K562 (cell line): Measurements from ENCODE around the gene SMIM23. TPM values are rescaled to one million over a fixed set of nuclear protein-coding genes. Genes with fewer than 3 reads are reported as not detected.

Source experiments
- ATAC-seq: fragments of 200-7000 bp; cut with Tn5 transposase; 3 replicates; pipeline ENCODE4 v1.9.1; 2020; ENCODE audit warnings: moderate library complexity
- BruUV-seq: library from RNA; stranded (reverse); fragments of 400-500 nt; replicated peaks from 2 replicates; lab custom pipeline; 2021; lab: Mats Ljungman, UMichigan
- CTCF ChIA-PET: fragments of 300-600 bp; formaldehyde crosslinking; extraction: SDS; loops from one replicate; lab custom pipeline; 2021; ENCODE audit warnings: low intra/inter-chr PET ratio; lab: Yijun Ruan, JAX
- POLR2A ChIA-PET: fragments of 300-600, 350-650 bp; sonication (Branson Sonifier 250); formaldehyde crosslinking; extraction: SDS; loops from one replicate; lab custom pipeline; 2021; ENCODE audit warnings: antibody characterized with exemption, inconsistent platforms; lab: Yijun Ruan, JAX
- DNase-seq, 4 experiments: peaks; one replicate each; pipeline versions ENCODE4 v3.0.0 to v3.0.0-alpha.2; 2011 to 2018; ENCODE audit warnings: low spot score in 3 of 4, mixed read lengths in 3 of 4; ENCODE audit errors: extremely low read depth in 1 of 4
- FAIRE-seq: peaks from 2 replicates; lab custom pipeline; 2011; peaks lifted over from hg19 to GRCh38; lab: Jason Lieb, UNC
- H2AFZ ChIP-seq: 2 replicates; pipeline ENCODE4 v1.6.0; 2011; ENCODE audit warnings: low read depth, low read length, control low read depth, inconsistent platforms
- H3K27ac ChIP-seq: fragments of 200-600 bp; 3 replicates; pipeline ENCODE4 v1.8.0; 2011; ENCODE audit warnings: low read depth, mild to moderate bottlenecking, control low read depth, inconsistent platforms, low read length, moderate library complexity, mixed read lengths; ENCODE audit errors: extremely low read depth
- H3K27me3 ChIP-seq, 2 experiments: fragments of 300-600 bp in 1 of 2; 2 replicates in 1 of 2; 3 replicates in 1 of 2; pipeline versions ENCODE4 v1.6.0 to v1.8.0; 2011; ENCODE audit warnings: inconsistent platforms in 2 of 2, low read length in 2 of 2, mild to moderate bottlenecking in 1 of 2, mixed read lengths in 1 of 2, moderate library complexity in 1 of 2; ENCODE audit not compliant: control insufficient read depth in 2 of 2, insufficient read depth in 2 of 2
- H3K36me3 ChIP-seq: fragments of 300-600 bp; 3 replicates; pipeline ENCODE4 v1.8.0; 2011; ENCODE audit warnings: mild to moderate bottlenecking, low read length, inconsistent platforms; ENCODE audit not compliant: control insufficient read depth, insufficient read depth
- H3K4me1 ChIP-seq, 2 experiments: fragments of 200-600 bp in 1 of 2; replicated peaks in 1 of 2; 2 replicates in 1 of 2; 3 replicates in 1 of 2; pipeline versions ENCODE4 v1.5.1 to v1.8.0; 2011; ENCODE audit warnings: inconsistent platforms in 2 of 2, low read length in 2 of 2, mild to moderate bottlenecking in 1 of 2, mixed read lengths in 1 of 2, moderate library complexity in 1 of 2; ENCODE audit not compliant: control insufficient read depth in 2 of 2, insufficient read depth in 2 of 2
- H3K4me2 ChIP-seq: 2 replicates; pipeline ENCODE4 v1.6.1; 2011; ENCODE audit warnings: low read length, control low read depth, inconsistent platforms, mixed read lengths; ENCODE audit not compliant: insufficient read depth
- H3K4me3 ChIP-seq: fragments of 200-600 bp; sonication (generic), shearing (Covaris generic); 2 replicates; pipeline ENCODE4 v1.5.1; 2016; ENCODE audit warnings: control low read depth, inconsistent platforms
- H3K79me2 ChIP-seq: fragments of 200-600 bp; 3 replicates; pipeline ENCODE4 v1.8.0; 2011; ENCODE audit warnings: low read length, inconsistent platforms; ENCODE audit not compliant: control insufficient read depth, insufficient read depth
- H3K9ac ChIP-seq, 2 experiments: 2 replicates each; pipeline versions ENCODE4 v1.6.0 to v1.6.1; 2011; ENCODE audit warnings: low read depth in 2 of 2, low read length in 2 of 2, control low read depth in 1 of 2, inconsistent platforms in 1 of 2, mild to moderate bottlenecking in 1 of 2, mixed read lengths in 1 of 2; ENCODE audit not compliant: insufficient read depth in 1 of 2
- H3K9me1 ChIP-seq: one replicate; pipeline ENCODE4 v1.6.0; 2011; ENCODE audit warnings: inconsistent platforms, mild to moderate bottlenecking, low read length, moderate library complexity; ENCODE audit not compliant: control insufficient read depth, insufficient read depth
- H3K9me3 ChIP-seq: replicated peaks from 2 replicates; pipeline ENCODE4 v1.5.1; 2011; ENCODE audit warnings: low read depth, low read length, inconsistent platforms; ENCODE audit not compliant: control insufficient read depth, insufficient read depth
- H4K20me1 ChIP-seq: replicated peaks from 2 replicates; pipeline ENCODE4 v1.6.1; 2011; ENCODE audit warnings: low read length, inconsistent platforms, mixed read lengths; ENCODE audit not compliant: control insufficient read depth, insufficient read depth
- ARID4B ChIP-seq: sonication (generic); formaldehyde crosslinking; IDR thresholded peaks from 2 replicates; pipeline ENCODE4 v1.8.0; 2022; ENCODE audit warnings: mild to moderate bottlenecking, missing genetic modification reagents
- NR1H2 ChIP-seq: sonication (generic); formaldehyde crosslinking; IDR thresholded peaks from 2 replicates; pipeline ENCODE4 v1.4.0; 2020; ENCODE audit warnings: mild to moderate bottlenecking, missing genetic modification reagents
- PATZ1 ChIP-seq: fragments of 250-450 bp; sonication (Bioruptor Pico); IDR thresholded peaks from 2 replicates; pipeline ENCODE4 v1.5.0; 2020; ENCODE audit warnings: mild to moderate bottlenecking, borderline replicate concordance
- ZBTB5 ChIP-seq: fragments of 450-650 bp; IDR thresholded peaks from 2 replicates; pipeline ENCODE4 v1.6.1; 2017; ENCODE audit warnings: antibody characterized with exemption
- ZNF609 ChIP-seq: sonication (generic); formaldehyde crosslinking; IDR thresholded peaks from 2 replicates; pipeline ENCODE4 v1.8.1; 2023; ENCODE audit warnings: missing genetic modification reagents, mild to moderate bottlenecking, borderline replicate concordance
- WGBS: fragments of 100-300 bp; shearing (Covaris generic); methylation state at CpG from one replicate; pipeline ENCODE4 v1.1.6; 2016; ENCODE audit warnings: low coverage, mixed read lengths; ENCODE audit not compliant: insufficient coverage; ENCODE audit errors: missing lambda C conversion rate; 5-methylcytosine and 5-hydroxymethylcytosine counted together
- in situ Hi-C: fragments of 300-500 bp; cut with MboI; formaldehyde crosslinking; loops from 4 replicates; pipeline ENCODE4 v1.15.0; 2018; ENCODE audit warnings: inconsistent platforms, mixed read lengths
- intact Hi-C: fragments of 100-400 bp; cut with micrococcal nuclease; formaldehyde crosslinking; loops from 2 replicates; pipeline ENCODE4 v1.14.2; 2022
- polyA plus RNA-seq, 8 experiments: library from polyadenylated mRNA; depleted of rRNA in 4 of 8; stranded (reverse) in 5 of 8; unstranded in 3 of 8; fragments of >200 nt; fragmentation: Nextera tagmentation in 2 of 8; fragmentation: Illumina TruSeq in 1 of 8; extraction: Ambion mirVana in 2 of 8; extraction: Trizol in 1 of 8; gene quantifications; 2 replicates each; pipeline versions ENCODE4 v1.2.1 to v1.2.3, GENCODE V29; 2011 to 2014; ENCODE audit warnings: inconsistent platforms in 1 of 8, missing spikeins in 1 of 8
- total RNA-seq, 7 experiments: library from RNA; depleted of rRNA in 6 of 7; stranded (reverse); fragments of >200 nt in 6 of 7; fragmentation: Illumina TruSeq in 2 of 7; extraction: Trizol in 2 of 7; gene quantifications; 2 replicates each; pipeline versions ENCODE4 v1.2.1 to v1.2.3, GENCODE V29; 2011 to 2021; ENCODE audit warnings: low replicate concordance in 1 of 7

The SMIM23 gene
- total and polyA plus RNA-seq, 9 of the 15 experiments (the other 6 are each of a cell fraction or from before 2014, with no cell fraction given): not detected

- FAIRE-seq: no peak
- intact Hi-C loops: loop anchor here (10.0 kb wide), 1 partner anchor 268 kb away; no protein-coding TSS in a partner anchor
- TF ChIP-seq ZBTB5 (no peak), NR1H2 (CRISPR knock-in tag) (no peak), ZNF609 (CRISPR knock-in tag) (no peak), PATZ1 (CRISPR knock-in tag) (no peak), ARID4B (CRISPR knock-in tag) (no peak)
Measured at GRCh38 chr5:171776770-171777759, 8.6 kb upstream of the SMIM23 start.

More at GRCh38 chr5:171776770-171777759, 8.6 kb upstream of the SMIM23 start:
- BruUV-seq: no TSS peak
- H3K9me1 ChIP-seq: no peaks in the 10 kb centered on the region
- ChIA-PET CTCF (no interaction called here), POLR2A (no interaction called here)
- H3K79me2 ChIP-seq: no peaks in the 10 kb centered on the region
- in situ Hi-C loops: no loop called here
- ATAC-seq (no peak), DNase-seq (no peak)
- no peaks in the 10 kb centered on the region for H3K9me3 ChIP-seq
- no peaks in the 10 kb centered on the region for H3K36me3 ChIP-seq
- H2AFZ ChIP-seq: no peak overlapping the region
- H4K20me1 ChIP-seq: no peaks in the 10 kb centered on the region
- H3K4me1 ChIP-seq: no peaks in the 10 kb centered on the region
- 4% methylated on average over 19 of the region's 19 CpGs for WGBS
- peaks cover 20 to 54% of the 10 kb centered on the region in 2 experiments; a peak in 3 of 5 replicates for H3K27me3 ChIP-seq
- no peak overlapping the region for H3K4me3 ChIP-seq
- no peak overlapping the region for H3K4me2 ChIP-seq
- no peak overlapping the region for H3K27ac ChIP-seq
- peak overlapping the region in 1 of 2 experiments; percentile 29; a peak in 2 of 4 replicates for H3K9ac ChIP-seq
